Activated CD8-positive, alpha-beta memory T cell treated with anti-CD3 and anti-CD28 coated beads, Interleukin-2, amount 50 U/mL, for 1 hour (primary cell): ENCODE data around the gene RADX.
"Not testable (repeated sequence)": the region's sequence is repeated elsewhere in the genome, so short reads cannot be mapped to it uniquely, and the experiment has no call there.

Experiments used
- DNase-seq: peaks from one replicate; pipeline ENCODE4 v3.0.0-alpha.2; 2020; ENCODE audit errors: extremely low read depth

The RADX gene, protein sequence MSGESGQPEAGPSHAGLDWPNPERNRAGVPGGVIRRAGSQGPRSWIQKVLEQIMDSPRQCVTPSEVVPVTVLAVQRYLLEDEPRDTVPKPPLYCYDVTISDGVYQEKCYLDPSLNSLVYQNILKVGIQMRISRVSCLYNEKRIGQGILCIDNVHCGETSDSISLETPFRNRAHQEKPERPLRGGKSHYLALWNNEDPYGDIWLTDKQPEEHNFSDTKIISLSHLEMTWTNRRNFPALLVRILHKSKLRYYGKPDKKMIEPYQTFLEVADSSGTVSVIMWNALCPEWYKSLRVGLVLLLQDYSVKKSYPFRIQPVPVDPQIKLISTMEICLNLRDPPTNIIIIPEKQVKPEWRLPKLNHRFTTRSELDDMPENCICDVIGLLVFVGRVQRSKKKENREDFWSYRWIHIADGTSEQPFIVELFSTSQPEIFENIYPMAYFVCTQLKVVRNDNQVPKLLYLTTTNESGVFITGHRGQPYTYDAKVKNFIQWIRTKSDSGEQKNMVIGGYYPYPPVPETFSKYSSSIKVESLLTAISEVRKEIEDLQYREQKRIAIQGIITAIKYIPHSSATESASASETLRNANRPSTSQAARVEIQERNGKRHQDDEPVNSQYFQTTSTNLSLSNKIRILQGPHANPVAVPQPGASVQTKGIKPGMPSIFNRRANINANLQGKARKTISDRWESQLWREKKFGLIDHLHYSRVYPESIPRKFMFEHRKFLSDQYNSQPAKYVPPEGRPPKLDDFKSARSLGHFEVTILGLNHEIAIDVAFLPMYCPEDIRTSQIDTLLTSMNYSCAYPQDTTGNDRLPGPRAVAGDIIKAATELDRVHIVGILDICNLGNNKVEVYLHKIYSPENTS

DNA sequence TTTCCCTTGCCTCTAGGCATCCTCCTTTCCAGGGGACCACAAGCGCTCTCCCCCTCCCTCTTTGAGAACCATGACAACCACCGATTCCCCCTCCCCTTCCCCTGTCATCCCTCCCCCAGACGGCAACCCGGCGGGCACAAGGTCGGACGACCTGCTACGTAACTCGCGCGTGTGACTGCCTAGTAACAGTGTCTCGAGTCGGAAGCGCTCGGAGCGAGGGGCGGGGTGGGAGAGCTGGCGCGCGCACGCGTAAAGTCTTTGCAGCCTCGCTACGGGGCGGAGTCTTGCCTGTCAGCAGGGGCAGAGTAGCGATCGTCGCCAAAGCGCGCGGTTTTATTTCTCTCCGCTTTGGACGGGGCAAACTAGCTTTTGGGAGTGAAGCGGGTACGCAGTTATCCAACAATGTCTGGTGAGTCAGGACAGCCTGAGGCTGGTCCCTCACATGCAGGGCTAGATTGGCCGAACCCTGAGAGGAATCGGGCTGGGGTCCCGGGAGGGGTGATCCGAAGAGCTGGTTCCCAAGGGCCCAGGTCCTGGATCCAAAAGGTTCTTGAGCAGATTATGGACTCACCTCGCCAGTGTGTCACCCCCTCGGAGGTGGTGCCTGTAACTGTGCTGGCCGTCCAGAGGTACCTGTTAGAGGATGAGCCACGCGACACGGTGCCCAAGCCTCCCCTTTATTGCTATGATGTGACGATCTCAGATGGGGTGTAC, at the start of gene RADX:
Gene RADX, plus strand, starts transcription at position 300 of the 714 bp plus-strand sequence. Its CDS starts 103 bp downstream, at position 403.
- DNase-seq = peak; percentile 67

DNA sequence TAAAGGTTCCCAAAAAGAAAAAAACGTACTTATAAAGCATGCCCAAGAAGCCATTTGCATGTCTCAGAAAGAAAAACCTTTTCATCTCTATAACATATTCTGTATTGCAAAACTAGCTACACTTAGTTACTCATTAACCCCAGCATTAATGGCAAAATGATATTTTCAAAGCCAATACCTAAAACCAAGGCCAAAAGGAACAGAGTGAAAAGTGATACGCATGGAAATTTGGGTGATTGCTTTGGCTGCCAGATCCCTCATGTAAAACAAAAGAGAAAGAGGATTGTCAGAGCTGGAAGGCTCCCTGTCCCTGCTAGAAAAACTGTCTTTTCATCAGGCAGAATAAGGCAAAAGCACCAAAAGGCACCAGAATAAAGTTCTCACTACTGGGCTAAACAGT, 46.8 kb upstream of the RADX start:
- DNase-seq = no peak

DNA sequence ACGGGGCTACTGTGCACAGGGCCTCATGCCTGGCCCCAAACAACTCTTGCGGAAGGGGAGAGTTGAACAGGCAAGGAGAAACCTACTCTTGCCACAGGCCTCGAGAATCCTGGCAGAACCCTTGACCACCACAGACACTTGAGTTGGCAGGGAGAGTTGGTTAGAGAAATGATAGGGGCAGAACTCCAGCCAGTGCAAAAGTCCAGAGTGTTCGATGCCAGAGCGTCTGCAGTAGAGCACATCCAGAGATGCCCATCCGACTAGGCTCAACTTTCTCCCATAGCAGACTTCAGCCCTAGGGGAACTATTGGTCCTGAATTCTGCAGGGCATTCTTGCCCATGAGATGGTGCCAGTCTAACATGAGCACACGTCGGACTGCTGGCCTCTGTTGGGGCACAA, 45.4 kb upstream of the RADX start:
- DNase-seq = no peak

DNA sequence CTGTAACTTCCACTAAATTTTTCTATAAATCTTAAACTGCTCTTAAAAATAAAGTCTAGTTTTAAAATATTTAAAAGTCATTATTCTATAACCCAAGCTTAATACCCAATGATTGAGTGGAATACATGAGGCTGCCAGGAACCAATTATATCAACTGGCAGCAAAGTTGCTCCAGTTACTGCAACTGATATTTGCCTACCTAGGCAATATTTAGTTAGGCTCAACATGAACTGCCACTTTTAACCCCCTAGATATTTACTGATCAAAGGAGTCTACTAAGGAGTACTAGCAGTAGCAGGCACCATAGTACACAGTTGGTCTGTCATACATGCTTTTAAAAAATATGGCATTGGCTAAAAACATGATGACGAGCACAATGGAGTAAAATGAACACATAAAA, 29.9 kb upstream of the RADX start:
- no peak for DNase-seq

DNA sequence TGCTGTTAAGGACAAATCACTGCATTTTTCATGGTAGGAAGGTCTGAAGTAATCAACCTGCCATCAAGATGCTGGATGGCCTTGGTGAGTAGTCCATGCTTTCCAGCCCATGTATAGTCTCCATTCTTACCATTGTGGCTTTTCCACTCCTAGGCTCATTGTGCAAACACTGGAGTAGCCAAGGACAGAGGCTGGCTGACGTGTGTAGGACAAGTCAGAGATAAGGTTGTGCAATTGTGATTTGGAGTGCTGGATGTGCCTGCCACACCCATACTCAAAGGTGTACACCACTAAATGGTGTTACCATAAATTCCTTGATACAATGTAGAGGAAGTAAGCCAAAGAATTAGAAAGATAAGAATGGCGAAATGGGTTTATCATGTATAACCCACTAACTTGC, 26.3 kb upstream of the RADX start:
- DNase-seq = no peak

DNA sequence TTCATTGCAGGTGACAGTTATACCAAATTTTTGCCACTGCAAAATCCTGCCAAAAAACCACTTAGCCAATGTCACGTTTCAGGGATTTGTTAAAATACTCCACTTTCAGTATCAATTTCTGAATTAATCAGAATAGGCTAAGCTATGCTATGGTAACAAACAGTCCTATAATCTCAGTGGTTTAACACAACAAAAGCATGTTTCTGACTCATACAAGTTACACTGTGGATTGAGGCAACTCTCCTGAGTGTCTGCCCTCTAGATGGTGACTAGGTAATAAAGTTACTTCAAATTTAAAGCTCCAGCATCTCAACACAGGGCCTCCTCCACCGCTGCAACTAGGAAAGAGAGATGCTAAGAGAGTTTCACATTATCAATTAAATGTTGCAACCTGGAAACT, 23.0 kb upstream of the RADX start:
- DNase-seq = no peak

DNA sequence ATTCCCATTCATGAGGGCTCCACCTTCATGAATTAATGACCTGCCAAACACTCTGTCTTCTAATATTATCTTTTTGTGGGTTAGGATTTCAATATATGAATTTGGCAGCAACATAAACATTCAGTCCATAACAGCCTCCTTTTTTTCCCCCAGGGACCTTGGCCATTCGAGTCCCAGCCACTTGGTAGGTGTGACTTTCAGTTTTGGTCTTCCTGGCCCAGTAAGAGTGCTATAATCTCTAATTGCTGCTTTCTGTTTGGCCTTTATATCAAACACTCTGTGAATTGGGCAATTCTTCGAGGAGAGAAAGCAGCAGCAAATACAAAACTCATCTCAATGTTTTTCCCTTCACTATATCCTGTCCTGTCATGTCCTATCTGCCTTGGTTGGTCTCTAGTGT, 12.4 kb upstream of the RADX start:
- DNase-seq = no peak

DNA sequence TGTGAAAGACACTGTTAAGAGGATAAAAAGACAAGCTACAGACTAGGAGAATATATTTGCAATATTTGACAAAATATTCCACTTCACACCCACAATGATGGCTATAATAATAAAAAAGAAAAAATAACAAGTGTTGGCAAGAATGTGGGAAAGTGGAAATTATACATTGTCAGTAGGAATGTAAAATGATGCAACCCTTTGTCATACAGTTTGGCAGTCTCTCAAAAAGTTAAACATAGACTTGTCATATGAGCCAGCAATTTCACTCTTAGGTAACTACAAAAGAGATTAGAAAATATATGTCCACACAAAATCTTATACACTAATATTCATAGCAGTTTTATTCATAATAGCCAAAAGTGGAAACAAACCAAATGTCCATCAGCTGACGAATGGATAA, 5.2 kb upstream of the RADX start:
- DNase-seq = no peak

DNA sequence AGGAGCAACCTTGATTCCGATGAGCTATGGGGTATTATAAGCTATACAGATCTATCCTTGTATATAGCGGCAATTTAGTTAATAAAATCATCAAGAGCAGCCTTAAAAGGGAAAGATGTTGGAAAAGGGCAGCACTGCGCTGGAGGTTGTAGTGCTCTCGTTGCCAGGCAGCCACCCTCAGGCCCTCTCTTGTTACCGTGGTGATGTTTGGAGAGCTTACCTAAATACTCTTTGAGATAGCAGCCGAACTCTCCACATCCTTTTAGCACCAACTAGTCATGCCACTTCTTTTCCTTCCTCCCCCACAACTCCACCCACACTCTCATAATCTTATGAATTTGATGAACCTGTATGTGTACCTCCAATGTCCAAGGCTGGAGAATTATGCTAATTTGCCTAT, 3.8 kb upstream of the RADX start:
- no peak for DNase-seq

DNA sequence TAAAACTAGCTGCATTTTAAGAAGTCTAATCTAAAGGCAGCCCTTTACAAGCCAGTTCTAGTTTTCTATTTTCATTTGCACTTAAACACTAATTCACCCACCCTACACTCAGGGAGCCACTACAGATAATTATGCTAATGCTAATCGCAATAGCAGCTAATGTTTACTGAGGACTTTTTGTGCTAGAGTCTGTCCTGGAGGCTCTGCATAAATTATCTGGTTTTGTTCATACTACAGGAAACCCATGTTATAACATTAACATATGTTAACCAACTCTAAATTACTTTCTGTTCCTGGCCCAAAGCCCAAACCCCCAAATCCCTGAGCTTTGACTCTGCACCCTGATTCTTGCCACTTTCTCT, 480 bp upstream of the RADX start:
- no peak for DNase-seq

DNA sequence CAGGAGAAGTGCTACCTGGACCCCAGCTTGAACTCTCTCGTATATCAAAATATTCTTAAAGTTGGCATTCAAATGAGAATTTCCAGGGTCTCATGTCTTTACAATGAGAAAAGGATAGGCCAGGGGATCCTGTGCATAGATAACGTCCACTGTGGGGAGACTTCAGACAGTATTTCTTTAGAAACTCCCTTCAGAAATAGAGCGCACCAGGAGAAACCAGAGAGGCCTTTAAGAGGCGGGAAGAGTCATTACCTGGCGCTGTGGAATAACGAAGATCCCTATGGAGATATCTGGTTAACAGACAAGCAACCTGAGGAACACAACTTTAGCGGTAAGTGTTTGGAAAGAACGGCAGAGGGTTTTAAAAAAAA, 600 bp downstream of the RADX start:
- DNase-seq = no peak

DNA sequence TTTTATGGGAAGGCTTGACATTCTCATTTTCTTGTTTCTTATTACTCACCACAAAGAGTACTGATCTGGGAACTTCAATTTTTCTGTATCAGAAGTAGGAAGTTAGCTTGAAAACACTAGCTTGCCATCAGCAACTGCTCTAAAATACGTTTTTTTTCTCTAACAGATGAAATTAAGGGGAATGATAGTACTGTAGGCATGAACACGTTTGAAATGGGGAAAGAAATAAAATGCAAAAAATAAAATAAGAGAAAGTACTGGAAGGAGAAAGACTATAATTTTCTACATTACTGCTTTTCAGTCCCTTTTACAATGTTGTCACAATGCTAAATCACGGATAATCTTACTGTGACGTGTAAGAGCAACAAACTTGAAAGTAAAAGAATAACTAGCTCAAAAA, 1.5 kb downstream of the RADX start:
- DNase-seq = no peak

DNA sequence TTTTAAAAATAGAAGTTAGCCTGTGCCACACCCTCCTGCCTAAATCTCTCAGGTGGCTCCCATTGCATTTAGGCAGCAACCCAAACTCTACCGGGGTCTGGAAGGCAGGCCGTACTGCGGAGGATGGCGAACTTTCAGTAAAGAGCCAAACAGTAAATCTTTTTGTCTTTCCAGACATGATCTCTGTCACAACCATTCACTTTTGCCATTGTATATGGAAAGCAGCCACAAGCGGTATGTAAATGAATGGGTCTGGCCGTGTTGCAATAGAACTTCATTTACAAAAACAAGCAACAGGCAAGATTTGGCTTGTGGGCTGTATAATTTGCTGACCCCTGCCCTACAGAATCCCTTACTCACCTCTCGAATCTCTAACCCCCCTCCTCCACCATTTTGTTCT, 3.3 kb downstream of the RADX start:
- DNase-seq = no peak

DNA sequence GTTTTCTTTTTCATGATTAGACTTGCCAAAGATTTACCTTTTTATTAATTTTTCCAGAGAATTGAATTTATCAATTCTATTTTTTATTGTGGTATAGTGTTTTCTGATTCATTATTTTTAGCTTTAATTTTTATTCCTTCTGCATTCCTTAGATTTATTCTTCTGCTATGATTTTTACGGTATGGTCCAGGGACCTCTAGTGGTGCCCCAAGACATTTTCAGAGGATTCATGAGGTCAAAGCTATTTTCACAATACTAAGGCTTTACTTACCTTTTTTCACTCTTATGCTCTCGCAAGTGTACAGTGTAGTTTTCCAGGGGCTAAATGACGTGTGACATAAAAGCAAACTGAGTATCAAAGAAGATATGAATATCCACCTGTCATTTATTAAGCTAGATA, 8.0 kb downstream of the RADX start:
- DNase-seq = no peak

DNA sequence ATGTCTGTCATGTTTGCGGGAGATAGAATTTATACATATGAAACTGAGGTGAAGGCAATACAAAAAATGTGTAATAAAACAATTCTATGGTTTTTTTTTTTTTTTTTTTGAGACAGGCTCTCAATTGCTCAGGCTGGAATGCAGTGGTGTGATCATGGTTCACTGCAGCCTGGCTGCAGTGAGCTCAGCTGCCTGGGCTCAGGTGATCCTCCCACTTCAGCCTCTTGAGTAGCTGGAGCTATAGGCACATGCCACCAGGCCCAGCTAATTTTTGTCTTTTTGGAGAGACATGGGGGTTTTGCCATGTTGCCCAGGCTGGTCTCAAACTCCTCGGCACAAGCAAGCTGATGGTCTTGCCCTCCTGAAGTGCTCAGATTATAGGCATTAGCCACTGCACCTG, 10.1 kb downstream of the RADX start:
- no peak for DNase-seq

DNA sequence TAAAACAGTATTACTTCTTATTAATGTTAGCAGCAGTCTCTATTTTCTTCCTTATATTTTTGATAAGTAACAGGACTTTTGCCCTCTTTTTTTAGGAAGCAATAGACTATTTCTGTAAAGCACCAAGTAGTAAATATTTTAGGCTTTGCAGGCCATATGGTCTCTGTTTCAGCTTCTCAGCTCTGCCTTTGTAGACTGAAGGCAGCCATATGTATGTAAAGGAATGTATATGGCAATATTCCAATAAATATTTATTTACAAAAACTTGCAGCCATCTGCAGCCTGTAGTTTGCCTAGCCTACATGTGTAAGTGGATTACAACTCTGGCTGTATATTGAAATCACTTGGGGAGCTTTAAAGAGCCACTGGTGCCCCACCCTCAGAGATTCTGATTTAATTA, 15.0 kb downstream of the RADX start:
- no peak for DNase-seq

DNA sequence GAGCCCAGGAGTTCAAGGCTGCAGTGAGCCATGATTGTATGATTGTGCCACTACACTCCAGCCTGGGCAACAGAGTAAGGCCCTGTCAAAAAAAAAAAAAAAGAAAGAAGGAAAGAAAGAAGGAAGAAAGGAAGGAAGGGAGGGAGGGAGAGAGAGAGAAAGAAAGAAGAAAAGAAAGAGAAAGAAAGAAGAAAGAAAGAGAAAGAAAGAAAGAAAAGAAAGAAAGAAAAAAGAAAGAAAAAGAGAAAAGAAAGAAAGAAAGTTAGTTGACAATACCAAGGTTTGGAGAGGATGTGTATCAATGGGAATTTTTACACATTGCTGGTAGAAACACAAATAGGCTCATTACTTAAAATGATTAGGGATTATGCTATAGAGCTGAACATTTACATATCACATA, 19.8 kb downstream of the RADX start:
- DNase-seq = no peak

DNA sequence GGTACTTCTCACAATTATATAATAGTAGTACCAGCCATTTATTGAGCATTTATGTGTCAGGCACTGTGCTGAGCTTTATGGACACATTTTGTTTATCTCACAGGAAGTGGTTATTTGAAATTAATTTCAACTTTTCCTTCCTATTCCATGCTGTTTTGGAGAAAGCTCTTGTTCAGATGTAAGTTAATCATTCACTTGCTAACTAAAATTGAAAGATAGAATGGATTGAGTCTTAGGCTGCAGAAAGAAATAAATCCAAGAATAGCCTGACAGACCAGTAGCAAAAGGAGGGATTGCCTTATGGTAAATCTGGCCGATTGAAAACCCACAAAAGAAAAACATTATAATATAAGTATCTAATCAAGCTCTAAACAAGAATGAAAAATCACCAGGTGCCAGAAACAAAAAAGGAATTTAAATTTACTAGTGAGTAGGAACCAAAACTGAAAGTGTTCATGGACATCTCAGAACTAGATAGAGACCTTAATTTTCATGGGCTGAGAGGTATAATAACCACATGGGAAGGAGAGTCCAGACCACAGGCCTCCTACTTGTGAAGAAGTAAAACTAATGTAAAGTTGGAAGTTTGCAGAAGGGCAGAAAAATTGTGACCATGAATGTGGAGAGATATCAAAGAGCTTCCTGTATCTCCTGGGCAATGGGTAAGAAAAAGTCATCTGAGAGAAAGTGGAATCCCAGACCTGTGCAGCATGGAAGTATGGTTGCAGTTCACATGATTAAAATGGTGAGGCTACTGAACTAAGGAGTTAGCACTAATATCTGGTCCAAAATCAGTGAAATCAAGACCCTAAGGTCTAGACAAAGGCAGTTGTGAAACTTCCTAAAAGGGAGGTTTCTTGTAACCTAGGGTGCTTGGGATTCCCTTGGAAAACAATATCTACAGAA, 38.0 kb downstream of the RADX start:
- no peak for DNase-seq

DNA sequence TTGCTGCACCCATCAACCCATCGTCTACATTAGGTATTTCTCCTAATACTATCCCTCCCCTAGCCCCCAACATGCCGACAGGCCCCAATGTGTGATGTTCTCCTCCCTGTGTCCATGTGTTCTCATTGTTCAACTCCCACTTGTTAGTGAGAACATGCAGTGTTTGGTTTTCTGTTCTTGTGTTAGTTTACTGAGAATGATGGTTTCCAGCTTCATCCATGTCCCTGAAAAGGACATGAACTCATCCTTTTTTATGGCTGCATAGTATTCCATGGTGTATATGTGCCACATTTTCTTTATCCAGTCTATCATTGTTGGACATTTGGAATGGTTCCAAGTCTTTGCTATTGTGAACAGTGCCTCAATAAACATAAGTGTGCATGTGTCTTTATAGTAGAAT, 41.8 kb downstream of the RADX start:
- not testable (repeated sequence) for DNase-seq

DNA sequence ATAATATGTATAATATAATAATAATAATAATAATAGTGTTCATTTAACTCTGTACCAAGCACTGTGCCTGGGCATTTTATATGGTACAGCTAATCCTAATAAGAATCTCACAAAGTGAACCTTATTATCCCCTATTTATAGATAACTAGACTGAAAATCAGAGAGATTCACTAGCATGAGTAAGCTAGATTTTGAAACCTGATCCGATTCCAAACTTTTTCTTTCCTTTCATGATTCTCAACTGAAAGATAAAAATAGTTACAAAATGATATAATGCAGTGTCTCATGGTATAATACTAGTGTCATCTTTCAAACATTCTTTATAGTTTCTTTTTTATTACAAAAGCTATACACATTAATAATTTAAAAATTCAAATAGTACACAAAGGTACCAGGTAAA, 58.9 kb downstream of the RADX start:
- no peak for DNase-seq

DNA sequence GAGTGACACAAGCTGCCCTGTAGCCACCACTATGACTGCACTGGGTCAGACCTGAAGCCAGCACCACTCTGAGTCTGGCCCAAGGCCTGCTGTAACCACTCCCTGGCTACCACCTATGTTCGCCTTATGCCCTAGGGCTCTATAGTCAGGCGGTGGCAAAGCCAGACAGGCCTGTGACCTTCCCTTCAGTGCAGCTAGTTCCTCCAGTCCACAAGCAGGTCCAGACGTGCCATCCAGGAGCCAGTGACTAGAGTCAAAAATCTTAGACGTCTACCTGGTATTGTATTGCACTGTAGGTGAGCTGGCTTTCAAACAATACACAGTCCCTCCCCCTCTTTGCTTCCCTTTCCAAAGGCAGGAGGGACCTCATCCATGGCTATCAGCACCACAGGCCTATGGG, 60.7 kb downstream of the RADX start:
- no peak for DNase-seq

DNA sequence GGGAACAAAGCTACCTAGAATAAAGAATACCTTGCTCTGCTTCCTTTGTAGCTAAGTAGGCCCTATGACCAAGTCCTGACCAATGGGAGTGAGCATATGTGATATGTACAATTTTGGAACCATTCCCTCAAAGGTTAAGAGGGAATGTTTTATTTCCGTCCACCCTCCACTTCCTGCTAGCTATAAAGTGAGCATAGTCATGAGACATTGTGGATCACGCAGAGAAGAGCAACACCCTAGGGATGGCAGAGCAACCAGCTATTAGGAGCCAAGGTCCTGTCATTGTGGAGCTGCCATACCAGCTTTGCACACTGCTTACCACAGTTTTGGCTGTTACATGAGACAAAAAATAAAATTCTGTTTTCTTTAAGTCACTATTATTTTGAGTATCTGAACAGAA, 68.9 kb downstream of the RADX start:
- DNase-seq = no peak
